ENCODE results near the gene PCDHA9. TPM values are rescaled to one million over a fixed set of nuclear protein-coding genes. Genes with fewer than 3 reads are reported as not detected.

The PCDHA9 gene
- total and polyA plus RNA-seq, 2 of the 4 experiments (the other 2 are of a cell fraction) = under 0.01 TPM; not detected in 1

GRCh38 chr5:140870221-140871201 is 22.3 kb downstream of the PCDHA9 start (continued):
- TF ChIP-seq RCOR1 (IDR thresholded peaks at IDR 0.05; ENCODE audit: insufficient replicate concordance, low read length) = no peak

- no peak within 1 kb of the TSS for H2BK20ac ChIP-seq (ENCODE audit: low read depth, low read length)
- no peaks in the 10 kb centered on the region for H3K79me1 ChIP-seq (ENCODE audit: low read depth in 1 of 2, low read length in 2 of 2)
- no peak within 1 kb of the TSS for H3K4me2 ChIP-seq (ENCODE audit: low read depth, low read length)
- DNase-seq = no peak
- no peak within 1 kb of the TSS for H3K56ac ChIP-seq (ENCODE audit: extremely low read depth, insufficient read depth, low read length)
- no peaks in the 10 kb centered on the region for H4K20me1 ChIP-seq (ENCODE audit: insufficient read depth, low read length)
- intact Hi-C loops (cut with micrococcal nuclease) (no loop called here), in situ Hi-C loops (cut with MboI; ENCODE audit: low sequenced_read_pairs) (no loop called here), dilution Hi-C loops (cut with HindIII; ENCODE audit: low sequenced_read_pairs, unreplicated experiment) (no loop called here)
- H3K23ac ChIP-seq (ENCODE audit: low read depth, low read length) = no peak within 1 kb of the TSS
- no peak within 1 kb of the TSS for H3K4me3 ChIP-seq (ENCODE audit: insufficient read depth, low read depth, low read length)
- H2AK9ac ChIP-seq (replicated peaks; ENCODE audit: low read depth, low read length, poor library complexity) = no peak within 1 kb of the TSS
- H2BK15ac ChIP-seq (ENCODE audit: low read depth, low read length) = no peak within 1 kb of the TSS
- no peaks in the 10 kb centered on the region for H3K4me1 ChIP-seq (ENCODE audit: control insufficient read depth, insufficient read depth, low read length)
- no peak within 1 kb of the TSS for H3K14ac ChIP-seq (replicated peaks; ENCODE audit: low read depth, low read length)
- H2BK120ac ChIP-seq (ENCODE audit: low read depth, low read length) = no peak within 1 kb of the TSS
- no peaks in the 10 kb centered on the region for H3K27me3 ChIP-seq (ENCODE audit: control insufficient read depth, insufficient read depth, low read length)
- no peaks in the 10 kb centered on the region for H3K9me1 ChIP-seq (ENCODE audit: insufficient read depth, low read length)
- H4K5ac ChIP-seq (ENCODE audit: low read depth, low read length) = no peak within 1 kb of the TSS
- CTCF ChIA-PET = interaction anchor here (1.4 kb wide), 1 partner anchor 14 kb away, joined by 3 read pairs; no protein-coding TSS in a partner anchor
- H3K18ac ChIP-seq (ENCODE audit: low read depth, low read length) = no peak within 1 kb of the TSS
- no TSS peak for BruUV-seq (replicated peaks)
- no peak within 1 kb of the TSS for H2AK5ac ChIP-seq (ENCODE audit: low read depth, low read length)
- no peak within 1 kb of the TSS for H4K8ac ChIP-seq (ENCODE audit: low read depth in 2 of 2, low read length in 2 of 2)
- WGBS, 2 experiments (ENCODE audit: extremely low coverage in 2 of 2, insufficient read length in 1 of 2) = 19% methylated on average over 14 of the region's 47 CpGs; no CpG with 5 or more reads in 1 of the 2 experiments
- no peak within 1 kb of the TSS for H4K91ac ChIP-seq (ENCODE audit: insufficient read depth, low read depth, low read length)
- no peak within 1 kb of the TSS for H2BK5ac ChIP-seq (ENCODE audit: low read depth, low read length, poor library complexity, severe bottlenecking)
- no peak within 1 kb of the TSS for H3K9ac ChIP-seq (ENCODE audit: low read depth, low read length)
- POLR2A ChIA-PET (ENCODE audit: unreplicated experiment) = no interaction called here
- no peaks in the 10 kb centered on the region for H3K36me3 ChIP-seq (ENCODE audit: control insufficient read depth, insufficient read depth, low read length)
- no peak within 1 kb of the TSS for H2AFZ ChIP-seq (replicated peaks; ENCODE audit: low read length, poor library complexity)
- TF ChIP-seq BHLHE40 (IDR thresholded peaks at IDR 0.05; ENCODE audit: low read depth, low read length) = no peak
- no peak for TF ChIP-seq FOS (IDR thresholded peaks at IDR 0.05; ENCODE audit: low read depth, low read length)
- no peak for TF ChIP-seq NFE2L2 (IDR thresholded peaks at IDR 0.05; ENCODE audit: low read depth, low read length)
- no peak for TF ChIP-seq CHD1 (IDR thresholded peaks at IDR 0.05; ENCODE audit: low read depth, low read length)
- TF ChIP-seq ELK1 (IDR thresholded peaks at IDR 0.05; ENCODE audit: borderline replicate concordance, low read depth, low read length) = no peak
- TF ChIP-seq CTCF (conservative IDR thresholded peaks at IDR 0.05; ENCODE audit: low read depth, low read length) = no peak
- no peak for ATAC-seq (ENCODE audit: low read depth)
- peaks cover 21% of the 10 kb centered on the region for H3K9me3 ChIP-seq (ENCODE audit: control insufficient read depth, insufficient read depth, low read length)
- no peak within 1 kb of the TSS for H3K4ac ChIP-seq (ENCODE audit: low read depth, low read length)
- no peak within 1 kb of the TSS for H3K27ac ChIP-seq (ENCODE audit: insufficient read depth, low read length)
Observed at GRCh38 chr5:140875085-140876065, 27.2 kb downstream of the PCDHA9 start, which contains the start of gene PCDHA12. Gene PCDHA12 (plus strand): TSS chr5:140875308. CDS start chr5:140875473, 165 bp downstream.
